Activated effector memory CD4-positive, alpha-beta T cell treated with anti-CD3 and anti-CD28 coated beads, Interleukin-2, amount 50 U/mL, for 16 hours (primary cell): ENCODE measurements around the gene ZXDC.

Experiments
- DNase-seq: peaks from one replicate; pipeline ENCODE4 v3.0.0-alpha.2; 2020

Gene ZXDC

DNA sequence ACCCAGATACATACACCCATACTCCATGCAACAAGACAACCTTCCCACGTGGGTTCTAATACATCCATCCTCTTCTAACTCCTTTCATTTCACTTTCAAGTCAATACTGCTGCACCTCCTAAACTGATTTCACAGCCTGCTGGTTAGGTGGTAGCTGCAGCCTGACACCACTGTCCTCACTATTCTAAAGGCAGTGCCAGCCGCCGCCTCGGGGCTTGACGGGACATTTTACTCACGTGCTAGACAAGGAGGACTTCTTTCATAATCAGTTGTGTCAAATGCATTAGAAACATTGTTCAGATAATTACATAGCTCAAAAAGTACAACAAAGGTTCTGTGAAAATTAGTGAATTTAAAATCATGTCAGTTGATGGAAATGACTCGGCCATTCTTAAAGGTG is 35.6 kb upstream of the ZXDC start:
- peak; percentile 37 for DNase-seq

GRCh38 chr3:126510308-126510910 is 34.7 kb upstream of the ZXDC start:
- peak; percentile 58 for DNase-seq

DNA sequence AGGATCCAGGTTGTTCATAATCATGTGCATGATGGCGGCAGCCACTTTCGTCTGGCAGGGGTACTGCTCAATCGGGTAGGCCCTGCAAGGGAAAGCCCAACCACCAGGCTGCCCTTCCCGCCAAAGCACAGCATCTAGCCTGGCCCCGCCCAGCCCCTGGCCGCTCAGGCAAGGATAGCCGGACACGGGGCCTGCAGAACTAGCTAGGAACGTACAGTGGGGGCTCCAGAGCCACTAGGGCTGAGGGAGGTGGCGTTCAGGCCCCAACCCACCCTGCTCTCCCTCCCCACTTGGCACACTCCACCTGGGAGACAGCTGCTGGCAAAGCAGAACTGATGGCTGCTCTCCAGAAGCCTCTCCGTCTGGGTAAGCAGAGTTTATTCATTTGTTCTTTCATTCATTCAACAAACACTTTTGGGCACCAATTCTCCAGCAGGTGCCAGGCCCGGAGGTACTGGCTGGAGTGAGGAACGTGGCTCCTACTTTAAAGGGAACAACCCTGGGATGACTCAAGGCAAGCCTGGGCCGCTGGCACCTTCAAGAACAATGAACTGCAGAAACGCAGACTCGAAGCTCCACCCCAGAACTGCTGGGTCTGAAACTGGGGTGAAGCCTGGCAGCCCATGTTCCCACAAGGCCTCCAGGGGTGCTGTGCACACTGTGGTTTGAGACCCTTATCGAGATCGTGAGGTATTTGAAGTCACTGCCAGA is 34.1 kb upstream of the ZXDC start:
- DNase-seq, result peak; percentile 42

DNA sequence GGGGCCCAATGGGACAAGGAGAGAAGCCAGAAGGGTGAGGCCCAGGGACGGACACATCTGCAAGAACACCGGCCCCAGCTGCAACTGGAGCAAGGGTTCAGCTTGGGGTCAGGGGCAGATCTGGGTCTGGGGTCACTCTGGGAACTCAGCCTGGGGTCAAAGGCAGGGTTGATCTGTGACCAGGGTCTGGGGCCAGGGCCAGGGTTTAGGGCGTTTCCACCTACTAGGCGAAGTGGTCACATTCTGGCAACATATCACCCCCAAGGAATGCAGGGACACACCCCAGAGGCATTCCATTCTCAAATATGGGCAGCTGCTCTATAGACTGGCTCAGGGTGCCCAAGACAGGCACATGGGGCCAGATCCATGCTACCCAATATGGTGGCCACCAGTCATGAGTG is 32.9 kb upstream of the ZXDC start:
- no peak for DNase-seq

DNA sequence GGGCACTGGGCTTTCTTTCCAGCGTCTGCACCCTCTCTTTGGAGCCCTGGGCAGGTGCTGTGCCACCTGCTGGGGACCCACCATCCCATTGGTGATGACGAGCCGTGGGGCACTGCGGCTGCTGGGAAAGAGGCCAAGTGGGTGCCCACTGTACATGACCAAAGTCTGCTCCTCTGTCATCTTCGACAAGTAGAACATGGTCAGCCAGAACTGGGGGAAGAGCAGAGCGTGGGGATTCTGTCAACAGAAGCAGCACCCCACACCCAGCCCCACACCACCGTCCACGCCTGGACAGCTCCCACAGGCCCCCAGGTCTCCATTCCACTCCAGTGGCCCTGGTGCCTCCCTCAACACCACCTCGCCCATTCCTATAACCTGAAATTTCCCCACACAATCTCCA is 32.2 kb upstream of the ZXDC start:
- DNase-seq, result no peak

DNA sequence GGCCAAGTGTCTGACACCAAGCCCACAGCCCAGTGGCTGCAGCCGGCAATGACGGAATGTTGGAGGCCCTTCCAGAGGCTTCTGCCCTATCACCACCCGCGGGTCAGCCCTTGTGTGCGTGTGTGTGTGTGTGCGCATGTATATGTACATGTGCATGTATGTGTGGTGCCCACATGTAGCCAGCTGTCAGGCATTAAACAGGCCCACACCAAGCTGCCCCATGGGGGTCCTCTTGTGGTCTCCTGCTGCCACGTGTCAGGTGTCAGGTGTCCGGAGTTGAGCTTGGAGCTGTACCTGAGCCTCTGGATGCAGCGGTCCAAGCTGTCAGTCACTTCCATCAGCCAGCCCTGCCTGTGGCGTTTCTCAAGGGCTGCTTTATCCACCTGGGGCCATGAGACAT is 28.0 kb upstream of the ZXDC start:
- DNase-seq, result no peak

DNA sequence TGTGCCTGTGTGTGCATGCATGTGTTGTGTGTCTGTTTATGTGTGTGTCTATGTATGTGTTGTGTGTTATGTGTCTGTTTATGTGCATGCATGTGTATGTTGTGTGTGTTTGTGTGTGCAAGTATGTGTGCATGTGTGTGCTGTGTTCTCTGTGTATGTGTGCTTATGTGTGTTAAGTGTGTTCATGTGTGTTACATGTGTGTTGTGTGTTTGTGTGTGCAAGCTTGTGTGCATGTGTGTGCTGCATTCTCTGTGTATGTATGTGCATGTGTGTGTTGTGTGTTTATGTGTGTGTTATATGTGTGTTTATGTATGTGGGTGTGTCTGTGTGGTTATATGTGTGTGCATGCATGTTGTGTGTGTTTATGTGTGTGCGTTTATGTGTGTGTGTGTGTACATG is 27.0 kb upstream of the ZXDC start:
- DNase-seq, result no peak

DNA sequence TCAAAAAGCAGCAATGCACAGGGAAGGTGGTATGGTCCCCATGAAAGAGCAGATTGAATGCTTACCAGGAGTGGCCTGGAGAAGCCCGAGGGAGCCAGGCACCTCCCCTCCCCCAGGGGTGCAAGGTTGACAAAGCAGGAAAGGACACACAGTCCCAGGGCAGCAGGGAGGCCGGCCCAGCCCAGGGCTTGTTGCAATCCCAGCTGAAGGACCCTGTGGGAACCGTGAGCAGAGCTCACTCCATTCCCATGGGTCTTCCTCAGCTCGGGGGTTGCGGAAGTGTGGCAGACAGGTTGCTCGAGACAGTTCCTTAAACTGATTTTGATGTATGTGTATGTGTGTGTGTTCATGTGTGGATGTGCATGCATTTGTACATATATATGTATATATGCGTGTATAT is 26.0 kb upstream of the ZXDC start:
- no peak for DNase-seq

DNA sequence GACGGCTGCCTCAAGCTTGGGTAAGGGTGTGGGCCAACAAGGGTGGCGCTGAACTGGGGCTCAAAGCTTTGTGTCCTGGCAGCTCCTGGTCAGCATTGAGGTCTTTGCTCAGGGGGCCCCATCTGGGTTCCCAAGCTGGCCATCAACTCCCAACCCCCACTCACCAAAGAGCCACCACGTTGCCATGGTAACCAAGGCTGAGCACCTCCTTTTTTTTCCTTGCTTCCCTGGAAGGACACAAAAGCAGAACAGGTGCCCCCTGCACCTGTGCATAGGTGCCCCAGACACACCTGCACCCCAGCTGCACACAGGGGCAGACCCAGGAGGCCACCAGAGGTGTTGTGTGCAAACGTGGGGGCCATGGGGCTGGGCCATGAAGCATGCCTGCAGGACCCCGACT is 25.4 kb upstream of the ZXDC start:
- DNase-seq, result no peak

GRCh38 chr3:126500016-126500415 is 24.3 kb upstream of the ZXDC start:
- DNase-seq, result no peak

GRCh38 chr3:126499401-126499800 is 23.7 kb upstream of the ZXDC start:
- DNase-seq, result no peak

- DNase-seq, result no peak
Observed at GRCh38 chr3:126498929-126499328, 23.2 kb upstream of the ZXDC start.

DNA sequence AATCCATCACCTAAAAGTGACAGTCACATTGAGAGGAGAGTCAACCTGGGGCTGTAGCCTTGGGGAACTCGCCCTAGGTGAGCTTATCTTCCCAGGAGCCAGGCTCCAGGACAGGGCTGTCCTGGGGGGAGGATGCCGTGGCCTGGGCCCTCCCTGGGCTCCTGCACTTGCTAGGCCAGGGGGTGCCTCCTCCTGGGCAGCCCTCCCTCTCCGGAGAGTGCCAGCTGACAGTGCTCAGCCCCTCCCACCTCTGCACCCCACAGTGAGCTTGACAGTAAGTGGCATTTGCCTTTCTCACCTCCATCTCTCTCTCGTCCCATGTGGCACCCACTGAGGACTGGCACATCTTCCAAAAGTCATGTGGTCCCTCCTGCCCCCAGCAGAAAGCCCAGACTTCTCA is 22.8 kb upstream of the ZXDC start:
- DNase-seq, result no peak

- DNase-seq, result no peak
Observed at GRCh38 chr3:126497956-126498355, 22.3 kb upstream of the ZXDC start.

DNA sequence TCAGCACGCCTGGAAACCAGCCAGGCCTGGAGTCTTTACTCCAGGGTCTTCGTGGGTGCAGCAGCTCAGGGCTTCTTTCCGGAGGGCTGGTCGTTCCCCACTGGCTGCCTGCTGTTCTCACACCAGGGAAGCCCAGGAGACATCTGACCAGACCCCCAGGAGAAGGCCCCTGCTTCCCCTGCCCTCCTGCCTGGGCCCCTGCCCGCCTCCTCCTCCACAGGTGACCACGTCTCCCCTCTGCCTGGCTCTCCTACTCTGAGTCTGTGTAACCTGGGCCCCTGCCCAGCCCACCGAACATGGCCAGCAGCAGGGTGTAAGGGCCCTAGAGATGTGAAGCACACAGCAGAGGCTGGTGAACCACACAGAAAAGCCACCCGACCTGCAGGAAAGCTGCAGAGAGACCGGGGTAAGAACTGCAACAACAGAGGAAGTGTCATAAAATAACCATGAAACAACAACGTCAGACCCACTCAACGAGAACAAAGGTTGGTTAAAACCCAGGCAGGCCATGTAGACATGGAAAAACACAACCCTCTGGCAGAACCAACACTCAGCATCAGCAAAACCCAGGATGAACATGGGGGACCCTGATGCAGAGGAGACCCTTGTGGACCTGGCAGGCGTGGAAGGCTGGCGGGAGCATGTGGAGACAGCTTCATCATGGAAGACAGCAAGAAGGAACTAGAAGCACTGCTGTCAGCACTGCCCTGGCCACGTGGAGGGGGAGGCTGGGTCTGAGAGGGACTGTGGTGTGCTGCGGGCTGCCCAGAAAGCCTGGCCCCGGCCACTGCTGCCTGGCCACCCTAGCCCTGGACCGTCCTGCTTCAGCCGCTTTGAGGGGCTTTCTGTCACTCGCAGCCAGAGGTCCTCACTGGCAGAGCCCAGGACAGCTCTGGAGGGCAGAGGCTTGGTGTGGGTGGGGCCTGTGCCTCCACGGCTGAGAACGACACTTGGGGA is 21.5 kb upstream of the ZXDC start:
- no peak for DNase-seq

DNA sequence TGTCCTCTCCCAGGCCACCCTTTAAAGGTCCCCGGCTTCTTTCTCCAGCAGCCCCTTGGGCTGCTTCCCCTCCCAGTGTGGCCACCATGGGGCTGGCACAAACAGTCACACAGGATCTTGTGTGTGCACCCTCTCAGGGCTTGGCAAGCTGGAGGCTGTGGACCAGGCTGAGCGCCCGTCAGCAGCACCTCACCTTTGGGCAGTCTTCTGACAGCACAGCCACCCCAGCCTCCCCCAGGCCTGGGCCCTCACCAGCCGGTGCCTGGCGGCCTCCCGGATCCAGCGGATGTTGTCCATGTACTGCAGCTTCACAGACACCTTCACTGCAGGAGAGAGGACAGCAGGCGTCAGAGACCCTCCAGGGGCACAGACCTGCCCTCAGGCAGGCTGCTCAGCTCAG is 20.1 kb upstream of the ZXDC start:
- no peak for DNase-seq

GRCh38 chr3:126494970-126495230 is 19.2 kb upstream of the ZXDC start:
- no peak for DNase-seq

- no peak for DNase-seq
Observed at GRCh38 chr3:126494204-126494969, 18.7 kb upstream of the ZXDC start.

GRCh38 chr3:126493739-126494138 is 18.0 kb upstream of the ZXDC start:
- DNase-seq, result no peak

DNA sequence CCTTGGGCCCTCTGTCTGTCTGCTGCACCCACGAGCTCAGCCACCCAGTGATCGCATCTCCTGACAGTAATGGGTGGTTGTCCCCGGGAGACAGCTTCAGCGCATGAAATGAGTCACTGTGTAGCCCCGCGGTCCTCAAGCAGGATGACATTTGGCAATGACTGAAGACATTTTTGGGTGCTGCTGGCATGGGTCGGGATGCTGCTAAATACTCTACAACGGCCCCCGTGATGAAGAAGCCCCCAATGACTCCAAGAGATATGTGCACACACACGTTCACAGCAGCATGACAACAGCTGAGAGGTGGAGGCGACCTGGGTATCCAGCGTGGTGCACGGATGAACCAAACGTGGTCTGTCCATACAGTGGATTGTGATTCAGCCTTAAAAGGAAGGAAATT is 17.4 kb upstream of the ZXDC start:
- DNase-seq, result no peak

- no peak for DNase-seq
Observed at GRCh38 chr3:126491221-126492013, 15.7 kb upstream of the ZXDC start.

- no peak for DNase-seq
Observed at GRCh38 chr3:126490619-126491018, 14.9 kb upstream of the ZXDC start.
